HTR-8/SVneo (cell line): ENCODE results near the gene RGS6.

Source experiments
- DNase-seq: peaks from one replicate; pipeline ENCODE4 v3.0.0; 2011; ENCODE audit warnings: low spot score, mixed read lengths; ENCODE audit not compliant: insufficient read length
- FAIRE-seq: peaks from 2 replicates; lab custom pipeline; 2011; peaks lifted over from hg19 to GRCh38; lab: Jason Lieb, UNC

Gene RGS6

GRCh38 chr14:71942904-71943694 is 10.9 kb downstream of the RGS6 start:
- no peak for DNase-seq
- no peak for FAIRE-seq

GRCh38 chr14:71943695-71944018 is 11.4 kb downstream of the RGS6 start:
- DNase-seq (no peak), FAIRE-seq (no peak)

GRCh38 chr14:71947947-71948500 is 15.8 kb downstream of the RGS6 start:
- peak; percentile 40 for FAIRE-seq

GRCh38 chr14:71952381-71953363 is 20.4 kb downstream of the RGS6 start:
- DNase-seq (no peak), FAIRE-seq (no peak)

More at GRCh38 chr14:71947947-71948500, 15.8 kb downstream of the RGS6 start:
- no peak for DNase-seq

GRCh38 chr14:71956920-71957563 is 24.8 kb downstream of the RGS6 start:
- peak; percentile 44 for FAIRE-seq
- no peak for DNase-seq

GRCh38 chr14:71959055-71959454 is 26.8 kb downstream of the RGS6 start:
- DNase-seq = no peak
- FAIRE-seq = peak; percentile 80

GRCh38 chr14:71960494-71961353 is 28.5 kb downstream of the RGS6 start:
- FAIRE-seq (no peak), DNase-seq (no peak)

GRCh38 chr14:71961972-71962371 is 29.7 kb downstream of the RGS6 start:
- no peak for FAIRE-seq

GRCh38 chr14:71964716-71965115 is 32.5 kb downstream of the RGS6 start:
- FAIRE-seq (no peak), DNase-seq (no peak)

More at GRCh38 chr14:71961972-71962371, 29.7 kb downstream of the RGS6 start:
- no peak for DNase-seq

- no peak for FAIRE-seq
- no peak for DNase-seq
Observed at GRCh38 chr14:71966528-71966927, 34.3 kb downstream of the RGS6 start.

- no peak for FAIRE-seq
- DNase-seq = no peak
Observed at GRCh38 chr14:71967704-71968103, 35.5 kb downstream of the RGS6 start.

GRCh38 chr14:71970272-71970671 is 38.0 kb downstream of the RGS6 start:
- no peak for DNase-seq
- no peak for FAIRE-seq

GRCh38 chr14:71985538-71986189 is 53.4 kb downstream of the RGS6 start:
- DNase-seq (no peak), FAIRE-seq (no peak)

GRCh38 chr14:71988476-71988875 is 56.2 kb downstream of the RGS6 start:
- FAIRE-seq (no peak), DNase-seq (no peak)

- no peak for FAIRE-seq
- no peak for DNase-seq
Observed at GRCh38 chr14:71988939-71989338, 56.7 kb downstream of the RGS6 start.

GRCh38 chr14:71994416-71994815 is 62.2 kb downstream of the RGS6 start:
- FAIRE-seq (no peak), DNase-seq (no peak)

GRCh38 chr14:71995741-71996140 is 63.5 kb downstream of the RGS6 start:
- DNase-seq (no peak), FAIRE-seq (peak; percentile 13)

GRCh38 chr14:71996610-71997009 is 64.4 kb downstream of the RGS6 start:
- no peak for DNase-seq
- peak; percentile 71 for FAIRE-seq

GRCh38 chr14:72000907-72001306 is 68.7 kb downstream of the RGS6 start:
- no peak for FAIRE-seq

More at GRCh38 chr14:72000907-72001306, 68.7 kb downstream of the RGS6 start:
- DNase-seq = no peak
